Measurements from ENCODE around the gene PRKACG. TPM values are rescaled to one million over a fixed set of nuclear protein-coding genes. Genes with fewer than 3 reads are reported as not detected.

Gene PRKACG
- total and polyA plus RNA-seq, 2 experiments from 2014 or later = not detected

DNA sequence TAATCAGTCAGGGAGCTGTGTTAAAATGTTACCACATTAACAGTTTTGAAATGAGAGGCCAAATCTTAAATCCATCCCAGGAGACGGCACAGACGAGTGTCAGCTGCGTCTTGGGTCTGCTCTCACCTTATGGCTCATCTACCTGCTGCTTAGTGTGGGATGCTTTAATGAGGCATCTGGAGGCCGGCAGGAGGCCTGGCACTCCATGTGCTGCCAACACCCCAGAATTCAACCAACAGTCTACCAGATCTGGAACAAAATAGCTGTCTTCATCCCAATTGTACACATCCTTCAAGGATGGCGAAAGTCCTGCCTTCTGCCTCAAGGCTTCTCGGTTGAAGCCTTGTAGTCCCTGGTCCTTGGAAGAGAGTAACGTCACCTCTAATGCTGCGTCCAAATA is 12.0 kb downstream of the PRKACG start:
- Histone ChIP-seq H3K9me2 (ENCODE audit: insufficient read depth) (no peaks in the 10 kb centered on the region), H3K36me3 (ENCODE audit: insufficient read depth) (no peaks in the 10 kb centered on the region), H3K4me2 (no peak overlapping the region), H3K27ac (ENCODE audit: low read depth) (no peak overlapping the region), H4K20me1 (replicated peaks; ENCODE audit: insufficient read depth) (no peaks in the 10 kb centered on the region), H3K79me2 (replicated peaks; ENCODE audit: insufficient read depth) (no peaks in the 10 kb centered on the region), H3K4me3 (no peak overlapping the region), H3K27me3 (ENCODE audit: insufficient read depth) (no peaks in the 10 kb centered on the region), H3F3A (replicated peaks; ENCODE audit: low read depth) (no peaks in the 10 kb centered on the region), H3K4me1 (ENCODE audit: insufficient read depth) (peaks cover 16% of the 10 kb centered on the region), H2AFZ (no peak overlapping the region)
- no peak for DNase-seq (ENCODE audit: low spot score)
- ATAC-seq = no peak
- no peak for TF ChIP-seq POLR2AphosphoS5 (IDR thresholded peaks at IDR 0.05; ENCODE audit: low read depth)
- TF ChIP-seq, protein P1, sequence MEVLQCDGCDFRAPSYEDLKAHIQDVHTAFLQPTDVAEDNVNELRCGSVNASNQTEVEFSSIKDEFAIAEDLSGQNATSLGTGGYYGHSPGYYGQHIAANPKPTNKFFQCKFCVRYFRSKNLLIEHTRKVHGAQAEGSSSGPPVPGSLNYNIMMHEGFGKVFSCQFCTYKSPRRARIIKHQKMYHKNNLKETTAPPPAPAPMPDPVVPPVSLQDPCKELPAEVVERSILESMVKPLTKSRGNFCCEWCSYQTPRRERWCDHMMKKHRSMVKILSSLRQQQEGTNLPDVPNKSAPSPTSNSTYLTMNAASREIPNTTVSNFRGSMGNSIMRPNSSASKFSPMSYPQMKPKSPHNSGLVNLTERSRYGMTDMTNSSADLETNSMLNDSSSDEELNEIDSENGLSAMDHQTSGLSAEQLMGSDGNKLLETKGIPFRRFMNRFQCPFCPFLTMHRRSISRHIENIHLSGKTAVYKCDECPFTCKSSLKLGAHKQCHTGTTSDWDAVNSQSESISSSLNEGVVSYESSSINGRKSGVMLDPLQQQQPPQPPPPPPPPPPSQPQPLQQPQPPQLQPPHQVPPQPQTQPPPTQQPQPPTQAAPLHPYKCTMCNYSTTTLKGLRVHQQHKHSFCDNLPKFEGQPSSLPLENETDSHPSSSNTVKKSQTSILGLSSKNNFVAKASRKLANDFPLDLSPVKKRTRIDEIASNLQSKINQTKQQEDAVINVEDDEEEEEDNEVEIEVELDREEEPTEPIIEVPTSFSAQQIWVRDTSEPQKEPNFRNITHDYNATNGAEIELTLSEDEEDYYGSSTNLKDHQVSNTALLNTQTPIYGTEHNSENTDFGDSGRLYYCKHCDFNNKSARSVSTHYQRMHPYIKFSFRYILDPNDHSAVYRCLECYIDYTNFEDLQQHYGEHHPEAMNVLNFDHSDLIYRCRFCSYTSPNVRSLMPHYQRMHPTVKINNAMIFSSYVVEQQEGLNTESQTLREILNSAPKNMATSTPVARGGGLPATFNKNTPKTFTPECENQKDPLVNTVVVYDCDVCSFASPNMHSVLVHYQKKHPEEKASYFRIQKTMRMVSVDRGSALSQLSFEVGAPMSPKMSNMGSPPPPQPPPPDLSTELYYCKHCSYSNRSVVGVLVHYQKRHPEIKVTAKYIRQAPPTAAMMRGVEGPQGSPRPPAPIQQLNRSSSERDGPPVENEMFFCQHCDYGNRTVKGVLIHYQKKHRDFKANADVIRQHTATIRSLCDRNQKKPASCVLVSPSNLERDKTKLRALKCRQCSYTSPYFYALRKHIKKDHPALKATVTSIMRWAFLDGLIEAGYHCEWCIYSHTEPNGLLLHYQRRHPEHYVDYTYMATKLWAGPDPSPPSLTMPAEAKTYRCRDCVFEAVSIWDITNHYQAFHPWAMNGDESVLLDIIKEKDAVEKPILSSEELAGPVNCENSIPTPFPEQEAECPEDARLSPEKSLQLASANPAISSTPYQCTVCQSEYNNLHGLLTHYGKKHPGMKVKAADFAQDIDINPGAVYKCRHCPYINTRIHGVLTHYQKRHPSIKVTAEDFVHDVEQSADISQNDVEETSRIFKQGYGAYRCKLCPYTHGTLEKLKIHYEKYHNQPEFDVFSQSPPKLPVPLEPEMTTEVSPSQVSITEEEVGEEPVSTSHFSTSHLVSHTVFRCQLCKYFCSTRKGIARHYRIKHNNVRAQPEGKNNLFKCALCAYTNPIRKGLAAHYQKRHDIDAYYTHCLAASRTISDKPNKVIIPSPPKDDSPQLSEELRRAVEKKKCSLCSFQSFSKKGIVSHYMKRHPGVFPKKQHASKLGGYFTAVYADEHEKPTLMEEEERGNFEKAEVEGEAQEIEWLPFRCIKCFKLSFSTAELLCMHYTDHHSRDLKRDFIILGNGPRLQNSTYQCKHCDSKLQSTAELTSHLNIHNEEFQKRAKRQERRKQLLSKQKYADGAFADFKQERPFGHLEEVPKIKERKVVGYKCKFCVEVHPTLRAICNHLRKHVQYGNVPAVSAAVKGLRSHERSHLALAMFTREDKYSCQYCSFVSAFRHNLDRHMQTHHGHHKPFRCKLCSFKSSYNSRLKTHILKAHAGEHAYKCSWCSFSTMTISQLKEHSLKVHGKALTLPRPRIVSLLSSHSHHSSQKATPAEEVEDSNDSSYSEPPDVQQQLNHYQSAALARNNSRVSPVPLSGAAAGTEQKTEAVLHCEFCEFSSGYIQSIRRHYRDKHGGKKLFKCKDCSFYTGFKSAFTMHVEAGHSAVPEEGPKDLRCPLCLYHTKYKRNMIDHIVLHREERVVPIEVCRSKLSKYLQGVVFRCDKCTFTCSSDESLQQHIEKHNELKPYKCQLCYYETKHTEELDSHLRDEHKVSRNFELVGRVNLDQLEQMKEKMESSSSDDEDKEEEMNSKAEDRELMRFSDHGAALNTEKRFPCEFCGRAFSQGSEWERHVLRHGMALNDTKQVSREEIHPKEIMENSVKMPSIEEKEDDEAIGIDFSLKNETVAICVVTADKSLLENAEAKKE (CRISPR knock-in tag; IDR thresholded peaks at IDR 0.05) = no peak
- TF ChIP-seq ZNF114 (CRISPR knock-in tag; IDR thresholded peaks at IDR 0.05) = no peak
- TF ChIP-seq, protein P2, sequence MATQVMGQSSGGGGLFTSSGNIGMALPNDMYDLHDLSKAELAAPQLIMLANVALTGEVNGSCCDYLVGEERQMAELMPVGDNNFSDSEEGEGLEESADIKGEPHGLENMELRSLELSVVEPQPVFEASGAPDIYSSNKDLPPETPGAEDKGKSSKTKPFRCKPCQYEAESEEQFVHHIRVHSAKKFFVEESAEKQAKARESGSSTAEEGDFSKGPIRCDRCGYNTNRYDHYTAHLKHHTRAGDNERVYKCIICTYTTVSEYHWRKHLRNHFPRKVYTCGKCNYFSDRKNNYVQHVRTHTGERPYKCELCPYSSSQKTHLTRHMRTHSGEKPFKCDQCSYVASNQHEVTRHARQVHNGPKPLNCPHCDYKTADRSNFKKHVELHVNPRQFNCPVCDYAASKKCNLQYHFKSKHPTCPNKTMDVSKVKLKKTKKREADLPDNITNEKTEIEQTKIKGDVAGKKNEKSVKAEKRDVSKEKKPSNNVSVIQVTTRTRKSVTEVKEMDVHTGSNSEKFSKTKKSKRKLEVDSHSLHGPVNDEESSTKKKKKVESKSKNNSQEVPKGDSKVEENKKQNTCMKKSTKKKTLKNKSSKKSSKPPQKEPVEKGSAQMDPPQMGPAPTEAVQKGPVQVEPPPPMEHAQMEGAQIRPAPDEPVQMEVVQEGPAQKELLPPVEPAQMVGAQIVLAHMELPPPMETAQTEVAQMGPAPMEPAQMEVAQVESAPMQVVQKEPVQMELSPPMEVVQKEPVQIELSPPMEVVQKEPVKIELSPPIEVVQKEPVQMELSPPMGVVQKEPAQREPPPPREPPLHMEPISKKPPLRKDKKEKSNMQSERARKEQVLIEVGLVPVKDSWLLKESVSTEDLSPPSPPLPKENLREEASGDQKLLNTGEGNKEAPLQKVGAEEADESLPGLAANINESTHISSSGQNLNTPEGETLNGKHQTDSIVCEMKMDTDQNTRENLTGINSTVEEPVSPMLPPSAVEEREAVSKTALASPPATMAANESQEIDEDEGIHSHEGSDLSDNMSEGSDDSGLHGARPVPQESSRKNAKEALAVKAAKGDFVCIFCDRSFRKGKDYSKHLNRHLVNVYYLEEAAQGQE (IDR thresholded peaks at IDR 0.05; ENCODE audit: unreplicated experiment) = no peak
- no peak for TF ChIP-seq EZH2phosphoT487 (IDR thresholded peaks at IDR 0.05; ENCODE audit: unreplicated experiment)
- no peak for TF ChIP-seq JUNB (IDR thresholded peaks at IDR 0.05; ENCODE audit: unreplicated experiment)
- TF ChIP-seq, protein P3, sequence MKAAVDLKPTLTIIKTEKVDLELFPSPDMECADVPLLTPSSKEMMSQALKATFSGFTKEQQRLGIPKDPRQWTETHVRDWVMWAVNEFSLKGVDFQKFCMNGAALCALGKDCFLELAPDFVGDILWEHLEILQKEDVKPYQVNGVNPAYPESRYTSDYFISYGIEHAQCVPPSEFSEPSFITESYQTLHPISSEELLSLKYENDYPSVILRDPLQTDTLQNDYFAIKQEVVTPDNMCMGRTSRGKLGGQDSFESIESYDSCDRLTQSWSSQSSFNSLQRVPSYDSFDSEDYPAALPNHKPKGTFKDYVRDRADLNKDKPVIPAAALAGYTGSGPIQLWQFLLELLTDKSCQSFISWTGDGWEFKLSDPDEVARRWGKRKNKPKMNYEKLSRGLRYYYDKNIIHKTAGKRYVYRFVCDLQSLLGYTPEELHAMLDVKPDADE (IDR thresholded peaks at IDR 0.05) = no peak
- TF ChIP-seq STAT1 (IDR thresholded peaks at IDR 0.05; ENCODE audit: unreplicated experiment) = no peak
- Mint-ChIP-seq H3K27ac (no peak overlapping the region), H3K9me3 (no peaks in the 10 kb centered on the region), H3K27me3 (ENCODE audit: insufficient read depth, low read depth, poor library complexity) (no peaks in the 10 kb centered on the region), H3K4me1 (peaks cover 27% of the 10 kb centered on the region), H3K4me3 (no peak overlapping the region), H3K36me3 (ENCODE audit: low read depth) (no peaks in the 10 kb centered on the region)
